Upper lobe of left lung (tissue), 6 donors: ENCODE results near the gene CRYBG1. TPM values are rescaled to one million over a fixed set of nuclear protein-coding genes. Genes with fewer than 3 reads are reported as not detected.

Source experiments
- ATAC-seq, 2 donors: fragments of 200-7000 bp; cut with Tn5 transposase; one replicate each; pipeline ENCODE4 v1.9.1; 2022; ENCODE audit warnings: mild to moderate bottlenecking in 2 of 2, moderate library complexity in 2 of 2; ENCODE audit not compliant: low FRiP score in 2 of 2
- DNase-seq, 2 donors: peaks; one replicate each; pipeline ENCODE4 v3.0.0-alpha.2; 2019 to 2020
- H3K27ac ChIP-seq, 4 donors: fragments of 200-600 bp; sonication (generic); one replicate each; pipeline ENCODE4 v1.5.1; 2016 to 2019
- H3K27me3 ChIP-seq, 4 donors: fragments of 200-600 bp; sonication (generic); one replicate each; pipeline ENCODE4 v1.5.1; 2017 to 2019
- H3K36me3 ChIP-seq, 4 donors: fragments of 200-600 bp; sonication (generic); one replicate each; pipeline ENCODE4 v1.5.1; 2016 to 2019
- H3K4me1 ChIP-seq, 4 donors: fragments of 200-600 bp; sonication (generic); one replicate each; pipeline ENCODE4 v1.5.1; 2018 to 2019
- H3K4me3 ChIP-seq, 4 donors: fragments of 200-600 bp; sonication (generic); one replicate each; pipeline ENCODE4 v1.5.1; 2017 to 2019; ENCODE audit warnings: mild to moderate bottlenecking in 2 of 4, moderate library complexity in 1 of 4
- H3K9me3 ChIP-seq, 4 donors: fragments of 200-600 bp; sonication (generic); one replicate each; pipeline ENCODE4 v1.5.1; 2018 to 2019
- EP300 ChIP-seq, 4 donors: sonication (generic); formaldehyde crosslinking; IDR thresholded peaks; one replicate each; pipeline ENCODE4 v1.5.1; 2017; ENCODE audit warnings: antibody characterized with exemption in 4 of 4, control low read depth in 2 of 4
- POLR2A ChIP-seq, 4 donors: fragments of 450-650 bp; IDR thresholded peaks; one replicate each; pipeline ENCODE4 v1.5.1; 2016 to 2017; ENCODE audit warnings: antibody characterized with exemption in 4 of 4, mild to moderate bottlenecking in 2 of 4
- POLR2AphosphoS5 ChIP-seq, 2 donors: sonication (generic); formaldehyde crosslinking; IDR thresholded peaks; one replicate each; pipeline ENCODE4 v1.5.1; 2017; ENCODE audit warnings: antibody characterized with exemption in 2 of 2
- WGBS, 2 donors: methylation state at CpG; one replicate each; pipeline ENCODE4 v1.1.5; 2017 to 2018; 5-methylcytosine and 5-hydroxymethylcytosine counted together
- small RNA-seq, 4 donors: library from RNA; depleted of rRNA; stranded (forward); fragments of <200 nt; gene quantifications; one replicate each; pipeline ENCODE3, GENCODE V24; 2016
- total RNA-seq, 6 donors: library from RNA; depleted of rRNA in 4 of 6; stranded (reverse); fragments of >200 nt in 4 of 6; gene quantifications; one replicate each; pipeline versions ENCODE4 v1.1.0 to v1.2.1, GENCODE V29; 2016 to 2021
- TF ChIP-seq, protein P1 (sequence below), 6 experiments: fragments of 450-650 bp in 4 of 6; fragments of 200-600 bp in 2 of 6; sonication (generic) in 2 of 6; IDR thresholded peaks; one replicate each; pipeline ENCODE4 v1.5.1; 2016 to 2019; ENCODE audit warnings: antibody characterized with exemption in 6 of 6
- donor health status: DM: no; HTN: no; CAD: no; lungs with moderate emphysema.
- donor health status: DM: no; HTN: yes; CAD: no; lungs with severe emphysema.

The CRYBG1 gene
- total RNA-seq, 6 donors from 2014 or later, result 17.8 to 35.1 (median 25.5) TPM

DNA sequence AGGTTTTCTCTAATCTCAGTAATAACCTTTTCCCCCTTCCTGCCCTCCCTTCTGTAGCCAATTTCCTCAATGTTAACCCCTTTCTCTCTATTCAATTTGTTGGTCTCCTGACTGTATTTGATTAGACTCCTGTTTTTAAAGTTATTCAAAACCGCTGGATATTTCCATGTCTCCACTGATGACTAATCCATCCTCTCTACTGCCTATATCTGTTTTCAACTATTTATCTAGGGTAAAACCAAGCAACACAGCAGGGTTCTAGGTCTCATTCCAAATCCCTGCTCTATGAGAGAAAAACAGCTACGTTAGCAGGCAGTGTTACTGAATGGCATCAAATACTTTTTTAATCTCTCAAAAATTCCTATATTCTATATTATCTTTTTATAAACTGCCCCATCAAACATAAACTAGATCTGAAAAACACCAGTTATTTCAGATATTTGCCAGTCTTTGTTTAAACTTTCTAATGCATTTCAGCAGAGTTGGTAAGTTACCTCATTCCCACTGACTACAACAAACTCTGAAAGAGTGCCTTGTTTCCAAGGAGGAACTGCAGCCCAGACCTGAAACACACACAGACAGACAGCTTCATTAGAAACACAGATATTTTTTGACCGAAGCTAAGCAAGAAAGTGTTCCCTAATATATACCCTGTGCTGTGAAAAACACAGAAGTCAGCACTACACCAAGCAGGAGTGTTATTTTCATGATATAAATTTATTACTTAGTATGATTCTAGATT lies 260.6 kb downstream of the CRYBG1 start:
- 90 to 94% methylated on average over 3 of the region's 3 CpGs for WGBS, 2 donors

More for the DNA sequence above, 260.6 kb downstream of the CRYBG1 start:
- Histone ChIP-seq H3K27ac (no peak overlapping the region), H3K4me3 (no peak overlapping the region), H3K4me1 (no peaks in the 10 kb centered on the region), H3K9me3 (no peaks in the 10 kb centered on the region), H3K36me3 (peaks cover 0 to 5% (median 2%) of the 10 kb centered on the region in 4 donors), H3K27me3 (no peaks in the 10 kb centered on the region)
- TF ChIP-seq POLR2AphosphoS5 (IDR thresholded peaks at IDR 0.05) (no peak), EP300 (IDR thresholded peaks at IDR 0.05) (no peak), POLR2A (IDR thresholded peaks at IDR 0.05) (no peak)
- TF ChIP-seq, protein P1, sequence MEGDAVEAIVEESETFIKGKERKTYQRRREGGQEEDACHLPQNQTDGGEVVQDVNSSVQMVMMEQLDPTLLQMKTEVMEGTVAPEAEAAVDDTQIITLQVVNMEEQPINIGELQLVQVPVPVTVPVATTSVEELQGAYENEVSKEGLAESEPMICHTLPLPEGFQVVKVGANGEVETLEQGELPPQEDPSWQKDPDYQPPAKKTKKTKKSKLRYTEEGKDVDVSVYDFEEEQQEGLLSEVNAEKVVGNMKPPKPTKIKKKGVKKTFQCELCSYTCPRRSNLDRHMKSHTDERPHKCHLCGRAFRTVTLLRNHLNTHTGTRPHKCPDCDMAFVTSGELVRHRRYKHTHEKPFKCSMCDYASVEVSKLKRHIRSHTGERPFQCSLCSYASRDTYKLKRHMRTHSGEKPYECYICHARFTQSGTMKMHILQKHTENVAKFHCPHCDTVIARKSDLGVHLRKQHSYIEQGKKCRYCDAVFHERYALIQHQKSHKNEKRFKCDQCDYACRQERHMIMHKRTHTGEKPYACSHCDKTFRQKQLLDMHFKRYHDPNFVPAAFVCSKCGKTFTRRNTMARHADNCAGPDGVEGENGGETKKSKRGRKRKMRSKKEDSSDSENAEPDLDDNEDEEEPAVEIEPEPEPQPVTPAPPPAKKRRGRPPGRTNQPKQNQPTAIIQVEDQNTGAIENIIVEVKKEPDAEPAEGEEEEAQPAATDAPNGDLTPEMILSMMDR (IDR thresholded peaks at IDR 0.05), result no peak
- ATAC-seq, result no peak
- DNase-seq, result no peak

Small RNAs within 50 kb of the gene (small RNA-seq; reads per million reads assigned to genes)
- gene RF00019 (0 reads per million in 4 donors), gene RNA5SP211 (0 reads per million in 4 donors), gene RNU6-527P (0 reads per million in 4 donors)

Other genes with a start within 250 kb of the CRYBG1 start
- gene ATG5, start 35.0 kb upstream of the CRYBG1 start, total RNA-seq, result 10 to 100 TPM; 25.8 to 55.1 (median 28.7) TPM